ENCODE measurements around the gene ARL15.
"Not testable (repeated sequence)": the region's sequence is repeated elsewhere in the genome, so short reads cannot be mapped to it uniquely, and the experiment has no call there.

ARL15 gene

GRCh38 chr5:54017580-54017979 is 292.8 kb downstream of the ARL15 start:
- no peak for DNase-seq

GRCh38 chr5:54013556-54014194 is 296.7 kb downstream of the ARL15 start:
- DNase-seq = no peak

DNA sequence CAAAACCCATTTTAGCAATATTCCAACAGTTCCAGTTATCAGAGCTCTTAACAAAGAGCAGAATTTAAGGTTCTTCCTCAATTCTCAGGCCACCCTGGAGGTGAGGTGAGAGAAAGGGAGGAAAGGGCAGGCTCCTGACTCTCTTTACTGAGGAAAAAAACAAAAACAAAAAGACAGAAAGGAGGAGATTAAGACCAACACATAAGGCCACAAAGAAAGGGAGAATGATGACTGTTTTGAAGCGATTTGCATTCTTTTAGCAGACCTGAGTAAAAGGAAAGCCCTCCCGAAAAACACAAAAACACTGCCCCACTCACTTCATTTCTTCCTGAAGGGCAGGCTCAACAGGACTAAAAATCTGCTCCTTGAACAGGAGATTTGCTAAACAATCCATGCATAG is 300.5 kb downstream of the ARL15 start:
- no peak for DNase-seq

GRCh38 chr5:54009357-54009756 is 301.0 kb downstream of the ARL15 start:
- no peak for DNase-seq

DNA sequence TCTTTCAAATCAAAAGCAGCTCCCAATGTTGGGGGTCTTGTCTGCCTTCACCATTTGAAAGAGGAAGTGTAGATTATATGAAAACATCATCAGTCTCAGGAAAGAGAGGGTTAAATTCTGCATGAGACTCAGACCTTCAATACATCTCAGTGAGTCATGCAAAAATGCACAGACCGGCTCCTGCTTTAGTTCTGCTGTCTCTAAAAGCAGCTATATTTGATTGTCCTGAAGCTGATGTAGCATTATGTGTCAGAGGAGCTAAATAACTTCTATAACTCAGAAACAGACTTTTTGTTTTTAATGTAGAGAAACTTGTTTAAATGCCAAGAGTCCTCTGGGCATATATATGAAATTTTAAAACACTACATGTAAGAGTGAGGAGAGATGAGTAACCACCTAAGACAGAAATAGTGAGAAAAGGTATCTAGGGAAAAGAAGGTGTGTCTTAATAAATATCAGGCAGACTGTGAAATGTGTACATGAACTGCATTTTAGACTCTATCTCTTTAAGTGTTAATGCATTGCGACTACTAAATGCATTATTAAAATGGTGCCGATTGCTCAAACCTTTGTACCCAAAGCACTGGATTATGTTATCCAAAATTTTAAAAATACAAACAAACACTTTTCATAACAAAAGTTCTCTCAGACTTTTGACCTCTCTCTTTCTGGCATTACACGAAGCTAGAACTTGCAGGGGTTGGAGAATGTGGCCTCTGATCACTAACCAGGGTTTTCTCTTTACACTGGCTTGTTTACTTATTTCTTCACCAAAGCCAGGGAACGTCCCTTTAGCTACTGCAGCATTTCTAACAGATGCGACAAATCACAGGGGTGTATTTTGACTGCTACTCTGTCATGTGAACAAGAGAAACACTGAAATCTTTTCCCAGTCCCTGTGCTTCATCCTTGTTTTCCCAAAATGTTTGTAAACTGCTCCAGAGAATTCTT is 302.3 kb downstream of the ARL15 start:
- no peak for DNase-seq

DNA sequence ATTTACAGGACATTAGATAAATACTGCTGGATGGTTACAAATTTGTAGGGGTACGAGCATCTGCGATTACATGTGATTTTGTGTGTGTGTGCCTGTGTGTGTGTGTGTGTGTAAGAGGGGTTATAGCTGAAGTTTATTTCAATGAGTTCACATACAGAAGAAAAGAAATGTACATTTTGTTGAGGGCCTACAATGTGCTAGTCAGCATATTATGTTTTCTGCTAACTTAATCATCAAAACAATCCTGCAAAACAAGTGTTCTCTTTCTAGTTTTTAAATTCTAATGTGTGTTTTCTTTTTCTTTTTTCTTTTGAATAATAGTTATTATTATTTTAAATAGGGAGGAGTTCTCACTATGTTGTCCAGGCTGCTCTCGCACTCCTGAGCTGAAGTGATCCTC is 305.7 kb downstream of the ARL15 start:
- DNase-seq = no peak

DNA sequence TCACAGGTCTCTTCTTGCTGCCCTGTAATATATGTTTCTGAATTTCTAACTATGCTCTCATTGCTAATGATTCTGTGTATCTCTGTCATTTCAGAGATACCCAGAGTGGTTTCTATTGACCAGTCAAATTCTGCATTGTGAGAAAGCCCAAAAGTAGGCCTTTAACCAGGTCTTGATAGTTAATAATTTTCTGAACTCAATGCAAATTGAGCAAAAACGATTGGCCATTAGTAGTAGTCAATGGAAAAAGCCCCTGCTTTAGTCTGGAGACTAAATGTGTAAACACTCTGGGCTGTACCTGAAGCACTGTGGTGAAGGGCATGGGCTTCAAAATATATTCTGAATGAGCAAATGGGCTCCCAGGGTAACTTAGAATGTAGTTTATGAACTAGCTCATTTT is 307.6 kb downstream of the ARL15 start:
- no peak for DNase-seq

DNA sequence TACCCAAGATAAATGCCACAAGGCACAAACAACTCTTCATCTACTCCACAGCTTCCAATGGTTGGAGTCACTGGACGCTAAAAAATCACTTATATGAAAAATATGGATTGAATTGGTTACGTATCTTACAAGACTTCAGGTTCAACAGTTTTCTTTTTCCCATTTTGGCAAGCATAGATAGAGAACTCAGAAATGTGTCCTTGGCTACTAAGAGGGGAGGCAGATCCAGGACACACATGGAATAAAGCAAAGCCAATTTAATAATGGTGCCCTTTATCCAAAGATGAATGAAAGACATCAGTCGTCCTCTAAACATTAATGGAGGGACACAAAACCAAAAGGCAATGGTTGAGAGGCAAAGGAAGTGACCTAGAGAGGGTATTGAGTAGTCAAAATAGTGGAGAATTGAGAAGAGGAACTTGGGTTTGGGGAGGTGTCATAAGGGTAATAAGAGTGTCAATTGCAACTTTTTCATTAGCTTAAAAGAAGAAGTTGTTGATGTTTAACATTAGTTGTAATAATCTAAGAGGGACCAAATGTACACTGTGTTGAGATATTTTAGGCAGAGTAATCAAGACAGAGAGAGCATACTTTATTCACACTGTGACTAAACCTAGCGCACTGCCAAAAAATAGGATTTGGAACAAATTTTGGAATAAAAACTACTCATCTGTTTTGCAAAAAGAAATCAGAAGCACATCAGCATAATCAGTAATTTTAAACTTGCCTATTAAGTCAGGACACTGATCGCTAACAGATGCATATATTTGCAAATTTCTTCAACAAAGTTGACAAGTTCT is 308.2 kb downstream of the ARL15 start:
- DNase-seq = no peak

DNA sequence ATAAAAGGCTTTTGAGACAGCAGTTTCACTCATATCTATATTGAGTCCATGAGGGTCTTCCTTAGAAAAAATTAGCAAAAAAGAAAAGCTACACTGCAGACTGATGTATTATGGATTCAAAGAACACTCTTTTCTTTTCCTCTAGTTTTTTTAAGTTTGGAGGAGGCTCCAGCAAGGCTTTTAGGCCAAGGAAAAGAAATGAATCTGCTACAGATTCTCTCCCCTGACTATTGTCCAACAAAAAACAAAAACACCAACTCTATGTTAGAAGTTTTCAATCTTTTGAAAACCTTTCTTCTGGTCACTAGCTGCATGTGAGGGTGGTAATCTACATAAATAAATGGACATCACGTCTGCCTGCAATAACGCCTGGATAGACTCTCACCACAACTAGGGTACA is 310.4 kb downstream of the ARL15 start:
- DNase-seq = no peak

- DNase-seq = no peak
Measured at GRCh38 chr5:53997736-53998627, 312.4 kb downstream of the ARL15 start.

DNA sequence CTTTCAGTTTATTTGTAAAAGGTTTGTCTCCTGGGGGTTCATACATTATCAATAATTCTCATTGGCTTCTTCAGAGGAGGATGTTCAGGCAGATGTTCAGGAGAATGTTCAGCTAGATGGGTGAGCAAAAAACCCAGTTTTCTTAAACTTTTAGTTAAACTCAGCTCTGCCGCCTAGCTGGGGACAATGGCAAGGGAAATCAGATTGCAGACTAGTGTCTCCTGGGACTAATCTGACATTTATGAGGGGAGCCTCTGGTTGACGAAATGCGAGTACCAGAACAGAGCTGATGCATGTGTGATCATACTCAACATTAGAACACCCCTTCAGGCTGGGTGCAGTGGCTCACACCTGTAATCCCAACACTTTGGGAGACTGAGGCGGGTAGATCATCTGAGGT is 314.4 kb downstream of the ARL15 start:
- DNase-seq = no peak

DNA sequence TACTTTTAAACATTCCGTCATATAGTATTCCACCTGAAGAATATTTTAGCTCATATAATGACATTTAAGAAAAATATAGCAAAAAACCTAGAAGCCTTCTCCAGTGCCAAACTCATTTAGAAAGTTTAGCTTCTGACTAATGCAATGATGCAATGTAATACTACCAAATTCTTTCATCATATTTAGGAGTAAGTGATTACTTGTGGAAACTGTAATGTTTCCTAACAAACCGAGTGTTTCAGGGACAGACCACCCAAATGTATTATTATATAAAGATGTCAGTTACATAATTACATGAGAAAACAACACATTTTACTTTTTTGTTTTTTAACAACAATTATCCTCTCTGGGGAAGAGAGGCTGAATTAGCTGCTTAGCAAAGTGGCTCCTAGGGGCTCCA is 316.2 kb downstream of the ARL15 start:
- no peak for DNase-seq

DNA sequence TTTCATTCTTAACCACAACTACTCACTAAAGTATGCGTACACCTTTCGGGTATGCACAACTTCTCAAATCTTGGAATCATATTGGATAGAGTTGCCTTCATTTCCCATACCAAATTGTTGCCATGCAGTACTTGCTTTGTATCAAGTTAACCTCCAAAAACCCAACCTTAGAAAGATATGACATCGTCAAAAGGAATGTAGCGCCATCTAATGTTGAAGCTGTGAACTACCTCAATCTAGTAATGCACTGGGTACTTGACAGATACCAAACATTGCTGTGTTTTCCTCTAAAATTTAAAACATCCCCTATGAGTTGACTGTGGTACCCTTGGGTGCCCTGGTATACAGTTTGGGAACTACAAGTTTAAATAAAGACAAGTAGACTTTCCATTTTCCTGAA is 318.4 kb downstream of the ARL15 start:
- no peak for DNase-seq

GRCh38 chr5:53987101-53987500 is 323.3 kb downstream of the ARL15 start:
- DNase-seq = no peak

DNA sequence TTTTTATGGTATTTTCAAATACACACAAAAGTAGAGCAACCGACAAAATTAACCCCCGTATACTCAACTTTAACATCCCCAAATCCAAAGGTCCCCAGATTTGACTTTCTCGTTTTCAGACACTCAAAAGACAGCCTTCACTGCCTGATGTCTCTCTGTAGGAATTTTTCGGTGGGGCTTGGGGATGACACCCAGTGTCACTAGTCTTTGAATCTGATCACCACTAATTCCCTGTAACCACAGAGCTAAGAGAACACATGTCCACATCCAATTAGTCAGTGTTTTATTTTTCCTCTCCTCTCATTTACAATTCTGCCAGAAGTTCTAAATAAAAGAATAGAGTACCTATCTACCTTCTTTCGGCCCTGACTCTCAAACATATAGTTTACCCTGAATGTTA is 324.6 kb downstream of the ARL15 start:
- no peak for DNase-seq

GRCh38 chr5:53984971-53985370 is 325.4 kb downstream of the ARL15 start:
- DNase-seq = no peak

- no peak for DNase-seq
Measured at GRCh38 chr5:53983568-53984460, 326.6 kb downstream of the ARL15 start.

DNA sequence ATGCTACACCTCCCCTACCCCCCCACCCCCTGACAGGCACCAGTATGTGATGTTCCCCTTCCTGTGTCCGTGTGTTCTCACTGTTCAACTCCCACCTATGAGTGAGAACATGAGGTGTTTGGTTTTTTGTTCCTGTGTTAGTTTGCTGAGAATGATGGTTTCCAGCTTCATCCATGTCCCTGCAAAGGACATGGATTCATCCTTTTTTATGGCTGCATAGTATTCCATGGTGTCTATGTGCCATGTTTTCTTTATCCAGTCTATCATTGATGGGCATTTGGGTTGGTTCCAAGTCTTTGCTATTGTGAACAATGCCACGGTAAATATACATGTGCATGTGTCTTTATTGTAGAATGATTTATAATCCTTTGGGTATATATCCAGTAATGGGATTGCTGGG is 328.1 kb downstream of the ARL15 start:
- DNase-seq = not testable (repeated sequence)

DNA sequence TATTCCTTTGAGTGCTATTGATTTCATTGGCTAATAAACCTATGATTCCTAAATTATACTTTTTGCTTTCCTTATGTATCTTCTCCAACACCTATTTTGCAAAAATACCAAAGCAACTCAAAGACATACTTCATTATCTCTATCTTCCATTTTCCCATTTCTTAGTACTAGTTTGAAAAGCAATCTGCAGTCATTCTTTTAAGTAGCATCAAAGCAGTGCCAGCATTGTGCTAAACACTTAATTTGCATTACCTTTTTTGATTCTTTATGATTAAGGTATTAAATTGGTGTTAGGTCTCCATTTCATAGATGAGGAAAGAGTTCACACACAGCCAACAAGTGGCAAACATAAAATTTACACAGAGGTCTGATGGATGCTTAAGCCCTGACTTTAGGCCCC is 330.3 kb downstream of the ARL15 start:
- DNase-seq = no peak

- DNase-seq = no peak
Measured at GRCh38 chr5:53974021-53974420, 336.4 kb downstream of the ARL15 start.

- DNase-seq = no peak
Measured at GRCh38 chr5:53972314-53972713, 338.1 kb downstream of the ARL15 start.

Measured in effector CD8-positive, alpha-beta T cell (primary cell).